Measurements from ENCODE around the gene NCAPH2. TPM values are rescaled to one million over a fixed set of nuclear protein-coding genes. Genes with fewer than 3 reads are reported as not detected.

Gene NCAPH2
- total and polyA plus RNA-seq, 2 of the 8 experiments (the other 6 are each of a cell fraction or from before 2014, with no cell fraction given), result 62.2 to 81.6 TPM

DNA sequence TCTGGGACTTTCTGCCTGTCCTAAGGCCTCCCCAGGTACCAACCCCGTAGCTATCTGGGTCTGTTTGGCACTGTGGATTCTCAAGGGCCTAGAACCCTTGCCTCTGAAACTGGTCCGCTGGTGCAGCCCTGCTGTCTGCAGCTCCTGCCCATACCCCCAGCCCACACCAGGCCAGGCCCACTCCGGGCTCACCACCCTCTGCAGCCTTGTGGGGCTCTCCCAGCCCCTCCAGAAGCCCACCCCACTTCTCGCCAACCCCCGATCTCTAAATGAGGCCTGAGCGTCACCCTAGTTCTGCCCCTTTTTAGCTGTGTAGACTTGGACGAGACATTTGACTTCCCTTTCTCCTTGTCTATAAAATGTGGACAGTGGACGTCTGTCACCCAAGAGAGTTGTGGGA lies 42.4 kb downstream of the NCAPH2 start:
- no peaks in the 10 kb centered on the region for H3K23me2 ChIP-seq (ENCODE audit: low read depth, low read length)
- no peaks in the 10 kb centered on the region for H3K79me2 ChIP-seq (ENCODE audit: control insufficient read depth in 1 of 2, insufficient read depth in 2 of 2, low read length in 2 of 2)
- no peak overlapping the region for H3K4me3 ChIP-seq (ENCODE audit: extremely low read depth in 1 of 4, insufficient read depth in 2 of 4, low read depth in 3 of 4, low read length in 4 of 4)
- FAIRE-seq (no peak), DNase-seq (ENCODE audit: low read depth in 1 of 2, low spot score in 2 of 2) (no peak)
- H4K8ac ChIP-seq (ENCODE audit: extremely low read depth, insufficient read depth, low read length), result no peak overlapping the region
- no peak overlapping the region for H3K27ac ChIP-seq (ENCODE audit: low read depth, low read length)
- H2BK120ac ChIP-seq (replicated peaks; ENCODE audit: low read depth, low read length), result no peak overlapping the region
- no peak overlapping the region for H3K14ac ChIP-seq (ENCODE audit: insufficient read length)
- no peak overlapping the region for H3K23ac ChIP-seq (ENCODE audit: insufficient read length)
- H2BK12ac ChIP-seq (ENCODE audit: low read depth, low read length), result no peak overlapping the region
- 86% methylated on average over 8 of the region's 8 CpGs; no CpG with 5 or more reads in 1 of the 2 experiments for WGBS, 2 experiments (ENCODE audit: extremely low coverage in 1 of 2, insufficient coverage in 1 of 2, insufficient read length in 1 of 2, insufficient replicate concordance in 2 of 2, low coverage in 1 of 2, low lambda C conversion rate in 2 of 2, missing lambda C conversion rate in 1 of 2)
- H3K4me2 ChIP-seq (ENCODE audit: insufficient read depth in 1 of 2, low read depth in 2 of 2, low read length in 2 of 2), result no peak overlapping the region
- TF ChIP-seq CHD1 (IDR thresholded peaks at IDR 0.05; ENCODE audit: low read depth, low read length) (no peak), GABPA (IDR thresholded peaks at IDR 0.05; ENCODE audit: borderline replicate concordance, insufficient read depth, low read length) (no peak), NANOG (IDR thresholded peaks at IDR 0.05; ENCODE audit: insufficient read depth, low read depth, low read length, poor library complexity, severe bottlenecking) (no peak), HDAC2 (IDR thresholded peaks at IDR 0.05; ENCODE audit: borderline replicate concordance in 1 of 2, low read depth in 2 of 2, low read length in 2 of 2) (no peak), KDM4A (IDR thresholded peaks at IDR 0.05; ENCODE audit: low read depth, low read length, severe bottlenecking) (no peak), CTBP2 (IDR thresholded peaks at IDR 0.05; ENCODE audit: borderline replicate concordance, insufficient read depth, insufficient read length, low read length) (no peak), POLR2A (IDR thresholded peaks at IDR 0.05; ENCODE audit: control extremely low read depth in 1 of 2, low read depth in 2 of 2, low read length in 2 of 2) (no peak), TBP (IDR thresholded peaks at IDR 0.05; ENCODE audit: low read depth, low read length) (no peak), GTF2F1 (IDR thresholded peaks at IDR 0.05; ENCODE audit: borderline replicate concordance, low read depth, low read length) (no peak)
- TF ChIP-seq, protein P1, sequence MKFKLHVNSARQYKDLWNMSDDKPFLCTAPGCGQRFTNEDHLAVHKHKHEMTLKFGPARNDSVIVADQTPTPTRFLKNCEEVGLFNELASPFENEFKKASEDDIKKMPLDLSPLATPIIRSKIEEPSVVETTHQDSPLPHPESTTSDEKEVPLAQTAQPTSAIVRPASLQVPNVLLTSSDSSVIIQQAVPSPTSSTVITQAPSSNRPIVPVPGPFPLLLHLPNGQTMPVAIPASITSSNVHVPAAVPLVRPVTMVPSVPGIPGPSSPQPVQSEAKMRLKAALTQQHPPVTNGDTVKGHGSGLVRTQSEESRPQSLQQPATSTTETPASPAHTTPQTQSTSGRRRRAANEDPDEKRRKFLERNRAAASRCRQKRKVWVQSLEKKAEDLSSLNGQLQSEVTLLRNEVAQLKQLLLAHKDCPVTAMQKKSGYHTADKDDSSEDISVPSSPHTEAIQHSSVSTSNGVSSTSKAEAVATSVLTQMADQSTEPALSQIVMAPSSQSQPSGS (IDR thresholded peaks at IDR 0.05; ENCODE audit: low read length), result no peak
- POLR2A ChIA-PET (ENCODE audit: partially characterized antibody), result interaction anchor here (1.0 to 1.2 kb wide), 2 partner anchors 25 to 37 kb away, joined by 3 to 4 read pairs; partner anchors contain the start of gene SCO2
- no peaks in the 10 kb centered on the region for H3K36me3 ChIP-seq (ENCODE audit: control insufficient read depth in 2 of 4, insufficient read depth in 4 of 4, low read length in 3 of 4)
- H4K20me1 ChIP-seq (replicated peaks in 1 of 2; ENCODE audit: control insufficient read depth in 1 of 2, insufficient read depth in 2 of 2, low read length in 2 of 2), result no peaks in the 10 kb centered on the region
- no peak overlapping the region for H2AK5ac ChIP-seq (ENCODE audit: low read depth, low read length)
- no peak overlapping the region for H3K18ac ChIP-seq (ENCODE audit: extremely low read depth, low read length)
- no peak overlapping the region for H4K91ac ChIP-seq (replicated peaks; ENCODE audit: insufficient read length, low read length)
- no peaks in the 10 kb centered on the region for H3K9me3 ChIP-seq (ENCODE audit: insufficient read depth in 2 of 2, low read depth in 1 of 2, low read length in 1 of 2)
- H2BK20ac ChIP-seq (ENCODE audit: low read length), result no peak overlapping the region
- H3K4ac ChIP-seq (replicated peaks; ENCODE audit: insufficient read length, low read depth, low read length), result no peak overlapping the region
- peaks cover 0 to 3% (median under 1%) of the 10 kb centered on the region in 4 experiments; a peak in 3 of 7 replicates for H3K27me3 ChIP-seq (replicated peaks in 1 of 4; ENCODE audit: control insufficient read depth in 3 of 4, extremely low read depth in 1 of 4, insufficient read depth in 3 of 4, low read length in 3 of 4)
- H2AFZ ChIP-seq (ENCODE audit: low read length), result no peak overlapping the region
- H3K56ac ChIP-seq (replicated peaks; ENCODE audit: insufficient read length, low read depth, low read length), result no peak overlapping the region
- H4K5ac ChIP-seq (ENCODE audit: insufficient read length, low read depth, low read length), result no peak overlapping the region
- H3K9ac ChIP-seq (replicated peaks in 1 of 4; ENCODE audit: extremely low read depth in 1 of 4, low read depth in 3 of 4, low read length in 3 of 4), result 0 out of 7 replicates have a peak overlapping the region, but pooled peaks of 1 of the 4 experiments have one; percentile 32
- CTCF ChIA-PET (ENCODE audit: partially characterized antibody), result interaction anchor here (0.9 to 2.2 kb wide), 6 partner anchors 13 to 150 kb away, joined by 3 to 12 read pairs (median 3); partner anchors contain the start of gene SYCE3
- H3K79me1 ChIP-seq (ENCODE audit: low read depth, low read length), result no peaks in the 10 kb centered on the region
- H2BK15ac ChIP-seq (ENCODE audit: low read length), result no peak overlapping the region
- H3K4me1 ChIP-seq (replicated peaks in 1 of 4; ENCODE audit: control insufficient read depth in 3 of 4, insufficient read depth in 4 of 4, low read length in 3 of 4), result peaks cover 0 to 5% (median 1%) of the 10 kb centered on the region in 4 experiments; a peak in 2 of 7 replicates
- H2BK5ac ChIP-seq (ENCODE audit: low read depth, low read length), result no peak overlapping the region

All from H1 (cell line).